ENCODE measurements around the gene ZSCAN5C.
"Not testable (repeated sequence)": the region's sequence is repeated elsewhere in the genome, so short reads cannot be mapped to it uniquely, and the experiment has no call there.

ZSCAN5C gene

DNA sequence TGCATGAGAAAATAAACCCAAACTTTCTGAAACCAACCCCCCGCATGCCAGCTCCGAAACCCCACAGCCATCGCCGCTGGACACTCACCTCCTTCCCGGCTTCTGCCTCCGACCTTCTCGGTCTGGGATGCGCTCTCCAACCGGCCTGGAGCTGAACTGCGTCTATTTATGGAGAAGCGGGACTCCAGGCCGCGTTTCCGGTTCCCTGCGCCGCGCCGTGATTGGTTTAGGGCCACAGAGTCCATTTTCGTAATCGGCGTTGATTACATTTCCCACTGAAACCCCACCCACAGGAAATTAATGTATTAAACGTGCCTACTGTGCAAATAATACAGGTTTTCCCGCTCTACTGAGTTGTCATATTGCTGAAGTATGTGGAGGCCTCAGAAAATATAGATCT lies 4.4 kb upstream of the ZSCAN5C start, which contains the start of gene ZSCAN5B:
ZSCAN5B (minus strand) TSS at position 138 of the 400 bp plus-strand sequence. CDS start 4,731 bp downstream, outside the sequence.
- not testable (repeated sequence) for TF ChIP-seq TAF1 (IDR thresholded peaks at IDR 0.05; ENCODE audit: borderline replicate concordance, insufficient read depth, low read length); FOXP2 (optimal IDR thresholded peaks at IDR 0.05; ENCODE audit: borderline replicate concordance, extremely low read depth, extremely low read length, insufficient read depth); POLR2AphosphoS5 (IDR thresholded peaks at IDR 0.05; ENCODE audit: low read depth, low read length)

DNA sequence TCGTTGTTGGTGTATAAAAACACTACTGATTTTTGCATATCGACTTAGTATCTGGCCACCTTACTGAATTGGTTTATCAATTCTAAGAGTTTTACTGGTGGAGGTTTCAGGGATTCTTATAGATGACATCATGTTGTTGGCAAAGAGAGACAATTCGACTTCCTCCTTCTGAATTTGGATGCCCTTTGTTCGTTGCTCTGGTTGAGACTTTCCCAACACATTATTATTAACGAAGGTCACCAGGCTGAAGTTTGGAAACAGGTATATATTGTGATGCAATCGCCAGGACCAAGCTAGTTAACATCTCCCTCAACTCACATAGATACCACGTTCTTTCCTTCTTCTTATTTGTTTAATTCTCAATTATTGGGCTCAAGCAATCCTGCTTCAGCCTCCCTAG lies 2.4 kb upstream of the ZSCAN5C start:
- TF ChIP-seq SIN3A (IDR thresholded peaks at IDR 0.05; ENCODE audit: borderline replicate concordance, insufficient read depth, low read length): no peak
- no peak for TF ChIP-seq FOXP2 (optimal IDR thresholded peaks at IDR 0.05; ENCODE audit: borderline replicate concordance, extremely low read depth, extremely low read length, insufficient read depth)
- no peak for TF ChIP-seq POLR2AphosphoS5 (IDR thresholded peaks at IDR 0.05; ENCODE audit: low read depth, low read length)

DNA sequence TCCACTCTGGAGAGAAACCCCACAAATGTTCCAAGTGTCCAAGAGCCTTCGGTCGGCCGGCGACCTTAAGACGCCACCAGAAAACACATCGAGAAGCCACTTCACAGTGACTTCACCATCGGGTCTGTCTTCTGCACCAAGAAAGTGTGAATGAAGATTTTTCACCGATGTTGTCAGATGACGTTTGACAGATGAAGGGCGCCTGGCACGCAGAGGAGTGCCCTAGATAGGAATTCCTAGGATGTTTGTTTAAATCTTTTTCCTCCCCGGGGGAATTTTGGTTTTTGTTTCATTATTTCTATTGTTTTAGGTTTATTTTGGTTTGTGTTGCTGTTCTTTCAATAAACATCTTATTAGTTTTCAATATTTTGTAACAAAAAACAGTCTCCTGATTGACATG lies 7.0 kb downstream of the ZSCAN5C start:
- no peak for TF ChIP-seq TAF1 (IDR thresholded peaks at IDR 0.05; ENCODE audit: borderline replicate concordance, insufficient read depth, low read length)
- TF ChIP-seq SIN3A (IDR thresholded peaks at IDR 0.05; ENCODE audit: borderline replicate concordance, insufficient read depth, low read length): no peak
- TF ChIP-seq POLR2AphosphoS5 (IDR thresholded peaks at IDR 0.05; ENCODE audit: low read depth, low read length): no peak
- TF ChIP-seq FOXP2 (optimal IDR thresholded peaks at IDR 0.05; ENCODE audit: borderline replicate concordance, extremely low read depth, extremely low read length, insufficient read depth): no peak
- TF ChIP-seq, protein P1, sequence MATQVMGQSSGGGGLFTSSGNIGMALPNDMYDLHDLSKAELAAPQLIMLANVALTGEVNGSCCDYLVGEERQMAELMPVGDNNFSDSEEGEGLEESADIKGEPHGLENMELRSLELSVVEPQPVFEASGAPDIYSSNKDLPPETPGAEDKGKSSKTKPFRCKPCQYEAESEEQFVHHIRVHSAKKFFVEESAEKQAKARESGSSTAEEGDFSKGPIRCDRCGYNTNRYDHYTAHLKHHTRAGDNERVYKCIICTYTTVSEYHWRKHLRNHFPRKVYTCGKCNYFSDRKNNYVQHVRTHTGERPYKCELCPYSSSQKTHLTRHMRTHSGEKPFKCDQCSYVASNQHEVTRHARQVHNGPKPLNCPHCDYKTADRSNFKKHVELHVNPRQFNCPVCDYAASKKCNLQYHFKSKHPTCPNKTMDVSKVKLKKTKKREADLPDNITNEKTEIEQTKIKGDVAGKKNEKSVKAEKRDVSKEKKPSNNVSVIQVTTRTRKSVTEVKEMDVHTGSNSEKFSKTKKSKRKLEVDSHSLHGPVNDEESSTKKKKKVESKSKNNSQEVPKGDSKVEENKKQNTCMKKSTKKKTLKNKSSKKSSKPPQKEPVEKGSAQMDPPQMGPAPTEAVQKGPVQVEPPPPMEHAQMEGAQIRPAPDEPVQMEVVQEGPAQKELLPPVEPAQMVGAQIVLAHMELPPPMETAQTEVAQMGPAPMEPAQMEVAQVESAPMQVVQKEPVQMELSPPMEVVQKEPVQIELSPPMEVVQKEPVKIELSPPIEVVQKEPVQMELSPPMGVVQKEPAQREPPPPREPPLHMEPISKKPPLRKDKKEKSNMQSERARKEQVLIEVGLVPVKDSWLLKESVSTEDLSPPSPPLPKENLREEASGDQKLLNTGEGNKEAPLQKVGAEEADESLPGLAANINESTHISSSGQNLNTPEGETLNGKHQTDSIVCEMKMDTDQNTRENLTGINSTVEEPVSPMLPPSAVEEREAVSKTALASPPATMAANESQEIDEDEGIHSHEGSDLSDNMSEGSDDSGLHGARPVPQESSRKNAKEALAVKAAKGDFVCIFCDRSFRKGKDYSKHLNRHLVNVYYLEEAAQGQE (IDR thresholded peaks at IDR 0.05; ENCODE audit: insufficient read depth in 1 of 2, low read depth in 2 of 2, low read length in 2 of 2): no peak

DNA sequence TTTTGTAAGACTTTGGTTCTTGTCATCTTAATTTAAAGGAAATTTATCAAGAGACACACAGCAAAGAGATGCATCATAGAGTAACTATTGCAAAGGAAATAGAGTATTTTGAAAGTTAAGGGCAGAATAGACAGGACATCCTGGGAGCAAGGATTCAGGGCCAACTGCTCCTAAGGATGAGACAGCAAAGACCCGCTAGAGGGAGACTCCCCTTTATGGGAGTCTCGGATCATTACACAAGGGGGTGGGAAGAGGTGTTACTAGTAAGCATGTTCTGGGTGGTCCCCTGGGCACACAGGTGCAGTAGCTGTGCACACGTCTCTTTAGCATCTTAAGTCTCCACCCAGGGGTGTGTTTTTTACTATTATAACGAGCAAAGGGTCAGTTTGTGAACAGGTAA lies 9.6 kb downstream of the ZSCAN5C start:
- TF ChIP-seq, protein P1 (IDR thresholded peaks at IDR 0.05; ENCODE audit: insufficient read depth in 1 of 2, low read depth in 2 of 2, low read length in 2 of 2): no peak
- no peak for TF ChIP-seq FOXP2 (optimal IDR thresholded peaks at IDR 0.05; ENCODE audit: borderline replicate concordance, extremely low read depth, extremely low read length, insufficient read depth)
- no peak for TF ChIP-seq POLR2AphosphoS5 (IDR thresholded peaks at IDR 0.05; ENCODE audit: low read depth, low read length)
- TF ChIP-seq SIN3A (IDR thresholded peaks at IDR 0.05; ENCODE audit: borderline replicate concordance, insufficient read depth, low read length): no peak
- no peak for TF ChIP-seq TAF1 (IDR thresholded peaks at IDR 0.05; ENCODE audit: borderline replicate concordance, insufficient read depth, low read length)

DNA sequence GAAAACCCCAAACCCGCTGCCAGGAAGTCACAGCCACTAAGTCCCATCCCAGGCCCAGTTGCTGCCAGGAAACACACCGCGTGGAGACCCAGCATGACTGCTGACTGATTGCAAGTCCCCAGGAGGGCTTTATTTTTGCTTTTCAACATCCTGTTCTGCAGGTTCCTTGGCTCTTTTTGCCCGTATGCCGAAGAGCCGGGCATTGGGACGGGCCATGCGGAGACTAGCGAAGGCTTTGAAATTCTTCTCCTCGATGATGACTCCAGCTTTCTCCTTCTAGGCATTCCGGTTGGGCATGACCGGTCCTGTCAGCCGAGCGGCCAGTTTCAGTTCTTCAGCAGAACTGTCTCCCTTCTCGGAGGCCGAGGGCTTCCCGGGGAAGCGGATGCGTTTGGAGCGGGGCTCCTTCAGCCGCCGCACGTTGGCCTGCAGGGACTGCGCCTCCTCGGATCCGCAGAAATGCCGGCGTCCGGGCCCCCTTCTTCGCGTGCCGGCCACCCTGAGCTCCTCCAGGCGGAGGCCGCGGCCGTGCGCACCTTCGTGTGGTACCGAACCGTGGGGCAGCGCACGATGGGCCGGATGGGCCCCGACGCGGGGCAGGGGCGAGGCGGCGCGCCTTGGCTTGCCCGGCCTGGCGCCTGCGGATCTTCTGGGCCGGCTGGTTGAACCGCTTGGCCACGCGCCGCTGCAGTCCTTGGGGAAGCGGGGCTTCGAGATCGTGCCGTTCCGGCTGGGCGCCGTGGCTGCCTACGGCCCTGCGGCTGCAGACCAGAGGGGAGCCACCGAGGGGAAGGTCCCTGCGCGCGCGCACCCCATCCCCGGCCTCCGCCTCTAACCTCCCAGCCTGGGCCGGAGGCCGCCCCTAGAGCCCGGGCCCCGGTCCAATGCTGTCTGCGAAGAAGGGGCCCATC lies 15.2 kb downstream of the ZSCAN5C start:
- no peak for TF ChIP-seq SIN3A (IDR thresholded peaks at IDR 0.05; ENCODE audit: borderline replicate concordance, insufficient read depth, low read length)
- TF ChIP-seq, protein P1 (IDR thresholded peaks at IDR 0.05; ENCODE audit: insufficient read depth in 1 of 2, low read depth in 2 of 2, low read length in 2 of 2): no peak
- TF ChIP-seq TAF1 (IDR thresholded peaks at IDR 0.05; ENCODE audit: borderline replicate concordance, insufficient read depth, low read length): no peak
- TF ChIP-seq POLR2AphosphoS5 (IDR thresholded peaks at IDR 0.05; ENCODE audit: low read depth, low read length): no peak
- no peak for TF ChIP-seq FOXP2 (optimal IDR thresholded peaks at IDR 0.05; ENCODE audit: borderline replicate concordance, extremely low read depth, extremely low read length, insufficient read depth)

DNA sequence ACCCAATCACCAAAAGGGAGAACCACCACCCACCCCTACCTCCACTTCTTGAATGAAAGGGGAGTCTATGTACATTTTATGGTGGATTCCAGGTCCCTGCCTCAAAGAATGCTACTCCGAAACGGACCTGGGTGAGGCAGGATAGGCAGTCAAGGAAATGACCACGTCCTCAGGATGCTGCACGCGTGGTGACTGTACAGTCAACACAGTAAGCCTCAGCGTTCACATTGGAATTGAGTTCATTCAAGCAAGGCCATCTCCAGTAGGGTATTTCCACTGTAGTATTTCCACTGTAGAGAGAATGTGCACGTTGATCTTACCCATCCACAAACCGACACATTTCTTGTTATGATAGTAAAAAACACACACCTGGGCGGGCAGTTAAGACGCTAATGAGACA lies 16.9 kb downstream of the ZSCAN5C start:
- TF ChIP-seq, protein P1 (IDR thresholded peaks at IDR 0.05; ENCODE audit: insufficient read depth in 1 of 2, low read depth in 2 of 2, low read length in 2 of 2): no peak
- TF ChIP-seq TAF1 (IDR thresholded peaks at IDR 0.05; ENCODE audit: borderline replicate concordance, insufficient read depth, low read length): no peak
- no peak for TF ChIP-seq SIN3A (IDR thresholded peaks at IDR 0.05; ENCODE audit: borderline replicate concordance, insufficient read depth, low read length)
- no peak for TF ChIP-seq POLR2AphosphoS5 (IDR thresholded peaks at IDR 0.05; ENCODE audit: low read depth, low read length)
- TF ChIP-seq FOXP2 (optimal IDR thresholded peaks at IDR 0.05; ENCODE audit: borderline replicate concordance, extremely low read depth, extremely low read length, insufficient read depth): no peak
